Pulmonary artery endothelial cell (primary cell): ENCODE measurements around the gene GPX6. TPM values are rescaled to one million over a fixed set of nuclear protein-coding genes. Genes with fewer than 3 reads are reported as not detected.
"Not testable (repeated sequence)": the region's sequence is repeated elsewhere in the genome, so short reads cannot be mapped to it uniquely, and the experiment has no call there.

Experiments
- DNase-seq: peaks from one replicate; pipeline ENCODE4 v3.0.0-alpha.2; 2011; ENCODE audit warnings: low read depth, low spot score
- total RNA-seq: library from RNA; depleted of rRNA; stranded (reverse); fragments of >200 nt; gene quantifications from 2 replicates; pipeline ENCODE4 v1.2.3, GENCODE V29; 2014

Gene GPX6, protein sequence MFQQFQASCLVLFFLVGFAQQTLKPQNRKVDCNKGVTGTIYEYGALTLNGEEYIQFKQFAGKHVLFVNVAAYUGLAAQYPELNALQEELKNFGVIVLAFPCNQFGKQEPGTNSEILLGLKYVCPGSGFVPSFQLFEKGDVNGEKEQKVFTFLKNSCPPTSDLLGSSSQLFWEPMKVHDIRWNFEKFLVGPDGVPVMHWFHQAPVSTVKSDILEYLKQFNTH
- not detected in 2 replicates for total RNA-seq

DNA sequence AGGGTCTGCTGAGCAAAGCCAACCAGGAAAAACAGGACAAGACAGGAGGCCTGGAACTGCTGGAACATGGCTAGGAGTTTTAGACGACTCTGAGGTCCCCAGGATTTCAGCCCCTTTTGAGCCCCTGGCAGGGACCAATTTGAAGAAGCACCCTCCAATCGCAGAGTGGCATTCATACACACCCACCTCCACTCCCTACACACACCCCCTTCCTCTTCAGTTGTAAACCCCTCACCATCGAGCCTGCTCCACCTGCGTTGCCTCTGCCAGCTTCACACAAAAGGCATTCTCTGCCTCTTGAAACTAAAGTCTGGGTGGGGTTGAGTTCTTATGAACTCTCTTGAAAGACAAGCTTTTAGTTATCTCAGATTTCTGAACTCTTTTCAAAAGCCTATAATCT lies at the start of gene GPX6:
TSS of gene GPX6 (minus strand) at position 118 of the 400 bp plus-strand sequence. CDS start at position 68, 50 bp downstream.
- no peak for DNase-seq

DNA sequence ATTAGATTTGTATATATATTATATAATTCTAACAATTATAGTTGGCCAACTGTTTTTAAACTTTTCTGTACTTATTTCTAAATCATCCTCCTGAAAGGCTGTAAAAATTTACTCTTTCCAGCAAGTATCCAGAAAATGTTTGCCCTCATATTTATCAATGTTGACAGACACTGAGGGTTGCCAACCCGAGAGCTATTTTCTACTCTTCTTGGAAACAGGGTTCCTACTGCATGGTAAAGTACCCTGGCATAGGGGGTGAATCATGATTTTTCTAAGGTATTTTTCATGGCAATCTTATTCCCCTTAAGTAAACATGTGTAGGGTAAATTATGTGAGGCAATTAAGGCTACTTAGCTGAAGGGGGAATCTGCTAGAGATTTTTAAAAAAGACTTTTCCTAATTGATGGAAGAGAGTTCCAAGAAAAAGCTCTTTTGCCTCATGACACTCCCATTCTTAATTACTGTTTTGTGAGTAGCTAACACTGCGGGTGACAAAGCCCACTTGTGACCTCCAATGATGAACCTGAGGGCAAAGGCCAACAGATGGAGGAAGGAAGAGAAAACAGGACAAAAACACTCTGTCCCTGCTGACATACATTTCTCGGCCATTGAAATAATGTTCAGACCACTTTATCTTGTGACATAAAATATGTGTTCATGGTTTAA lies 48.0 kb upstream of the GPX6 start:
- no peak for DNase-seq

DNA sequence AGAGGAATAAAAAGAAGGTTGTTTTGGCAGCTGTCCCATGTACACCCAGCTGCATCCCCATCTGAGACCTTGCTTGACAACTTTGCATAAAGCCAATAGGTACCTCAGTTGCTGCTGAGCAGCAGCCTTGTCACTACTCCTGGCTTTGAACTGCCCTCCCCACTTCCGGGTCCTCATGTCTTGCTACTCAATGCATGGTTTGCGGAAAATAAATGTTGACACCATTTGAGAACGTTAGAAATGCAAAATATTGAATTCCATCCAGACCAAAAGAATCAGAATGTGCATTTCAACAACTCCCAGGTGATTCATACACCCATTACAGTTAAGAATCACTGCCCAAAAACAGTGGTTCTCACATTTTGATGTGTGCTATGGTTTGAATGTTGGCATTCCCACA lies 43.0 kb upstream of the GPX6 start:
- DNase-seq = no peak

DNA sequence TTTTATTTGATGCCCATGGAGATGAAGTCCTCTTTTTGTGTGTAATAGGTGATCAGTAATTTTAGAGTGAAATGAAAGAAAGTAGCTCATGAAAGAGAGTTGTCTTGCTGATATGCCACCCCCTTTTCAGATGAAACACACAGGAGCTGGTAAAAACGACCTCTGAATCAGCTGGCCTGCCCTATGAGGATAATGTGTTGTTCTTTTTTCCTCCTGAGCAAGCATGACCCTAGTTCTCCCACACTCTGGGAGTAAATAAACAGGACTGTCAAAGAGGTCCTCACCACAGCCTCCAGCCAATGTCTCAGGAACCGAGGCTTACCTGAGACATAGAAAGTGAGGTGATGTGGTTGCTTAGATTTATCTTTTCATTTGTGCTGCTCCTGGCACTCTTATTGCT lies 39.5 kb upstream of the GPX6 start:
- no peak for DNase-seq

DNA sequence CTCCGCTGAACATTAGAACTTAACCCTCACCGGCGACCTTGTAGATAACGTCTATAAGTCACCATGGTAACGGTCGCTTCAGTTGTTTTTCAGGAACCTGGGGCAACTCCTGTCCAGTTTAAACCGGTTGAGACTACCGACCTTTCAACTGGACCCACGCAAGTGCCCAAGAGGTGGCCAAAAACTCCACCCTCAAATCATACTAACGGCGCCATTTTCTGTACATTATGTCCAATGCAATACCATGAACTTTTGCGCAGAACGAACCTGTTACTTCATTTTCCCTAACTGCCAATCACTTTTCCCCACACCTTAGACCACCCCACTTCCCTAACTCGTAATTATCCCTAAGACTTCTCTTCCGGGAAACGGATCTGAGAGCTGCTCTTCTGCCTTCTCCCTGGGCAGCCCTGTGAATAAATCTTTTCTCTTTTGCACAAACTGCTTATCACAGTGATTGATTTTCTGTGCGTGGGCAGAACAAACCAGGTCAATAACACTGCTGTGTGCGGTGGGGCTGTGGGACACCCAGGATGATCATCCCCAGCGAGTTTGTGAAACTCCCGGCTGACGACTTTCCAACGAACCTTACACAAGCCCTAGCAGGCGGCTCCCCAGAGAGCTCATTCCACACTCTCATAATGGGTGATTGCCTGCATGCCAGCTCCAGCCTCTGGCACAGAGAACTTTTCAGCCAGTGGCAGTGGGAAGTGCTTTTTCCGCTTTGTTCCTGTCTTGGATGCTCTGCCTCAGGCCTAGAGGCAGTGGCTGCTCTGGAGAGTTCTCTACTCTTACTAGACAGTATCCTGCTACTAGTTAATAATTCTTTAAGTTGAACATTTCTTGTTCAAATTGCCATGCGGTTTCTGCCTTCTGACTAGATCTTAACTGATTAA lies 38.6 kb upstream of the GPX6 start:
- no peak for DNase-seq

DNA sequence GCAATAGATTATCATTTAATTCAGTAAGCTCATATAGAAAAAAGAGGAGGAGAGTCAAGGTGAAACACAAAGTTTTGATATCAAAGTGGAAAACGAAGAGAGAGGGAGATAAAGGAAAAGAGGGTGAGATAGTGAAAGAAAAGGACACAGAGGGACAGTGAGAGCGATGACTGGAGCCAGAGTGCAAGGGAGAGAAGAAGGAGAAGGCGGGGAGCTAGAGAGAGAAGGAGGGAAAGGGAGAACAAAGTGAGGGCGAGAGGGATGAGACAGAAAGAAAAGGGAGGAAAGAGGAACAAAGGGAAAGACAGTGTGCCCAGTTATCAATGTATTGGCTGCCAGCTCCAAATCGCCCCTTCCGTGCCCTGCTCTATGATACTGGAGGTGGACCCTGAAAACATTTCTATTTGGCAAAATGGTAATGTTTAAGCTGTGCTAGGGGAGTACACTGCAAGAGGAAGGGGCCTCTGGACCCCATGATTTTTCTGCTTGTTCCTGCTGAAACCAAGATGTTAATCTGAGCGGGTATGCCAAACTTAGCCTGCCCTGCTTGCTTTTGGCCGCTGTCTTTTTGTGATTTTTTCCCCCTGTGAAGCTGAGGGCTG lies 37.9 kb upstream of the GPX6 start:
- no peak for DNase-seq

DNA sequence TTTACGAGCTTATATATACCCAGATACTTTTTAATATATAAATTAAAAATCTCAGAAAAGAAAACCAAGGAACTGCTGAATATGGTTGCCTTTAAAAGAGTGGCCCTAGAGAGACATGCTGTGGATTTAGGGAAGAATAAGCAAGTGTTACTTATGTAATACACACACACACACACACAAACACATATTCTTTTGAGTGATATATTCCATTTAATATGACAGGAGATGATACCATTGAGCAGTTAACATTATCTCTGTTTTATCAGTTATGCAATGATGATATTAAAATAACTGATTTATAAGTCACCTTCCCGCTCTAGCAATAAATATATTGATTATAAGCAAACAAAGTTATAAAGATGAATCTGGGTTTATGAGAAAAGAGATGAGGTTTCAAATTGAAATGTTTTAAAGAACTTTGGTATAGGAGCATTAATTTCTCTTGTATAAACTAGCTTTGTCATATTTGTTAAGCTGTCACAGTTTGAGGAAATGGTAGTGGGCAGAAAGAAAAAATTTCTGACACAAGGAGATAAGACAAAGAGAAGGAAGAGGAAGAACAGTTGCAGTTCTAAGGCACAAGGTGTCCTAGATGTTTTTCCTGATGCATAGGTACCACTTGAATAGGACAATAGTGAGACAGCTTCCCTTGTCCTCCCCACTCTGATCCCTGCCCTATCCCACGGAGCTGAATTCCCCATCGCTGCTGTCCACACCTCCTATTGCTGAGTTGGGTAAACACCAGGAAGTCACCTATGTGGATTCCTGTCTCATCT lies 36.5 kb upstream of the GPX6 start:
- no peak for DNase-seq

DNA sequence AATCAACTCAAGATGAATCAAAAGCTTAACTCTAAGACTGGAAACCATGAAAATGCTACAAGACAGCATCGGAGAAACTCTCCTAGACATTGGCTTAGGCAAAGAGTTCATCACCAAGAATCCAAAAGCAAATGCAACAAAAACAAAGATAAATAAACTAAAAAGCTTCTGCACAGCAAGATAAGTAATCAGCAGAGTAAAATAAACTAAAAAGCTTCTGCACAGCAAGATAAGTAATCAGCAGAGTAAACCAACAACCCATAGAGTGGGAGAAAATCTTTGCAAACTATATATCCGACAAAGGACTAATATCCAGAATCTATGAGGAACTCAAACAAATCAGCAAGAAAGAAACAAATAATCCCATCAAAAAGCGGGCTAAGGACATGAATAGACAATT lies 31.4 kb upstream of the GPX6 start:
- DNase-seq = not testable (repeated sequence)

DNA sequence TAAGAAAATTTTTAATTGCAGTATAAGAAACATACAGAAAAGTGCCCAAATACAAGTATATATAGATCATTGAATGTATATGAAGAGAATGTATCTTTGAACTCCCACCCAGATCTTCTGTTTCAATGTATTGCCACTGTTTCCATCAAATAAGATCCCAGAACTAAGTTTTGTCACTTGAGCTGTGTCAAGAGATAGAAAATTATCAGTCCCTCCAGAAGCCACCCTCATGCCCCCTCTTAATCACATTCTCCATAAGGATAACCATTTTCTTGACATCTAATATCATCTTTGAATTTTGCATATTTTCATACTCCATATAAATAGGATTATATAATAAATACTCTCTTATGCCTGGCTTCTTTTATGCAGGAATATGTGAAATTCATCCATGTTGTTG lies 30.4 kb upstream of the GPX6 start:
- no peak for DNase-seq

DNA sequence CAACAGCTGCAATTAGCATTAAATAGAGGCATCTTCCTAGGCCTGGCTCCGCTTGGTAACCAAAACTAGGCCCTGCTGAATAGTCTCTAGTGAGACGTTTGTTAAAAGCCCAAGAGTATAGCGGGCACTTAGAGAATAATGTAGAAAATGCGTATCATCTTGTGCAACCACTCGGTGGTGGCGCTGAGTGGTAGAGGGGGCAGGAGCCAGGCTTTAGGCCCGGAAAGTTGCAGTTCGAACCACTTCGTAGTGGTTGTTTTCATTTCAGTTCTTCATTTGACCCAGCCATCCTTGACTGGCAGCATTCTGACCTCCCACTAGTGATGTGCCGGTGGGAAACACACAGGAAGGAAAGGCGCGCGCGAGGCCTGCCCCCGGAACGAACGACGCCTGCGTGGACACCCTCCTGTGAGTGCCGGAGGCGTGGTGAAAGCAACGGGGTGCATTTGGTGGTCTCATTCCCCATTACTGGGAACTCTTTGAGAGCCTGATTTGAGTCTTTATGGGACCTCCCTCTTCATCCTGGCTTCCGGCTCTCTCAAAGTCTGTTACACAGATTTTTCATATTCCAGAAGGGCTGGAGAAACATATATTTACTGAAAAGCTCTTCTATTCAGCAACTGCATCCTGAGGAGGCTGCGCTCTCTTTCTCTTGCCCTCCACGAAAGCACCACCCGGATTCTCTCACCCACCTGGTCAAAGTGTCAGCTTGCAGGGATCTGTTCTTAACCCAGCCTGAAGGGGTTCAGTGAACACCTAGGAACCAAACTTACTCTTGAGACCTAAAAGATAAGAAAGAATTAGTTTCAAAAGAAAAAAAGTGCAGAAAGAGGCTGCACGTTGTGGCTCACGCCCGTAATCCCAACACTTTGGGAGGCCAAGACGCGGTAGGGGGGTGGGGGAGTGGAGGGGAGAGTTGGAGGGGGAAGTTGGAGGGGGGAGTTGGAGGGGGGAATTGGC lies 28.3 kb upstream of the GPX6 start:
- no peak for DNase-seq

DNA sequence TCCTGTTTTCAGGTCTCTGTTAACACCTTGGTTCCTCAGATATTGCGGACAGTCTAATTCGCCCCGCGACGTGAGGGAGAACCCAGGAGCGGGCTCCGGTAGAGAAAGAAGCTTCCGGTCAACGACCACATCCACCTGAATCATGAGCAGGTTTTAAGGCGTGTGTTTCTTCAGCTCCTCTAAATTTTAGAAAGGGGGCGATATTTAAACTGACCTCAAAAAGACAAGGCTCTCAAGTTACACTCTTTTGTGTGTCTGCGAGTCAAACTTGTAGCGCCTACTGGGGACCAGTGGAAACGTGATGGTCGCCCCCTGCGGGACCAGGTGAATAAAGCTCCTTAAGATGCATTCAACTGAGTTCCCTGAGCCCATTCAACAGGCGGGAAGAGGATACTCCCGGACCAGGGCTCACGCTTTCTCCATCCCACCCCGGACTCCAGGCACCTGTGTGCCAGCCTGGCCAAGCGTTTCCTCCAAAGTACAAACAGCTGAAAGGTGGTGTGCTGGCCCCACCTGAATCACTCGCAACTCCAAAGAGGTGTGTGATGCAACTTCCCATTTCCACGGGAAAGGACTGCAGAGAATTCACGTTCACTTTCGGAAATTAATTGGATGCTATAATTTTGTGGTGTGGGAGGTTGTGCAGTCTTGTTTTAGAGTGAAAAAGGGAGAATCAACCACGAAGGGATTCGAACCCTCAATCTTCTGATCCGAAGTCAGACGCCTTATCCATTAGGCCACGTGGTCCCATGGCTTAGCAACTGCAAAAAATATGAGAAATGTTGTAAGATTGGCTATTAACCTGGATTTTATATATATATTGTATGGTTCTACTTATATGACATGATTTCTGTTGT lies 27.1 kb upstream of the GPX6 start:
- no peak for DNase-seq

DNA sequence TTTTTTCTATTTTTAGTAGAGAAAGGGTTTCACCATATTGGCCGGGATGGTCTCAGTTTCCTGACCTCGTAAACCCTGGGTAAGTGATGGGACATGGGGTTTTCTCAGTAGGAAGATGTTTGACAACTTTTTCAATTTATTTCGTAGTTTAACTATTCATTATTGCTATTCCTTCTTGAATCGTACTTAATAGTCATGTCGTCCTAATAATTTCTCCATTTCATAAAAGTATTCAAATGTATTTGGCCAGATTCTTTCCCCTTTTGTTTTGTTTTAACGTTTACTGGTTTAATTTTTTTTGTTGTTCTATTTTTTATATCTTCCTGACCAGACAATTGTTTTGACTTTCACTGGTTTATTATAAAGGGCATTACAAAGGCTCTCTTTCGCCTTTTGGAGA lies 26.4 kb upstream of the GPX6 start:
- DNase-seq = no peak

DNA sequence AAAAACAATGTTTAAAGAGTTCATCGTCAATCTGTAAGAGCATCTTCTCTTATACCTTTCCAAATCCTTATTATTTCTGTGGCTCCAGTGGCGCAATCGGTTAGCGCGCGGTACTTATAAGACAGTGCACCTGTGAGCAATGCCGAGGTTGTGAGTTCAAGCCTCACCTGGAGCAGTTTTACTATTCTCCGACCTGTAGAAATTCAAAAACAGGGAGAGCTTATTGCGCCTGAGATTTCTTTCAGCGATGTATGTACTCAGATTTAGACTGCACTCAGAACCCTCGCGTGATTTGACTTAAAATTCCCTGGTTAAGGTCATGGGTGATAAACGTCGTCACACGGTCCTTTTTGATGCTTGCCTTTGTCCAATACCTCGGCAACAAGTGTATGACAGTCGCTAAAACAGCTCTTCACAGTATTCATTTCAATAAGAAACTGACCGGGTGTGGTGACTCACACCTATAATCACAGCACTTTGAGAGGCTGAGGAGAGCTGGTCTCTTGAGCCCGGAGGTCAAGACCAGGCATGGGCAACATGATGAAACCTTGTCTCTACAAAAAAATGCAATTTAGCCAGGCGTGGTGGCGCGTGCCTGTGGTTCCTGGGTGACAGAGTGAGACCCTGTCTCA lies 22.0 kb upstream of the GPX6 start:
- DNase-seq = no peak

DNA sequence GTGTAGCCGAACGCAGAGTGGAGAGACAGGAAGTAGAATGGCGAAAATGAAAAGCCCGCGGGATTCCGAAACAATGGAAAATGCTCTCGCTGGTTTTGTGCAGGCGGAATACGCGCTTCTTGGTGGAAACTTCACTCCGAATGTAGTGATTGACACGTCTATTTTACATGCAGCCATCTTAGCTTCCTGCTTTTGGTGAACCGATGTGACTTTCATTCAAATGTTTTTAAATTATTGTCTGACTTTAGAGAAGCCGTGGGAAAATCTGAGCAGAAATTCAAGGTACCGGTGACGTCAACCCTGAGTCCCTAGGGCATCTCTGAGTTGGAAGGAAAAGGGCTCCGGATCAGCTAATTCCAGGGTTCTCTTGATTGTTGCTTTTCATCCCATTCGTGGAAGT lies 21.5 kb upstream of the GPX6 start:
- DNase-seq = no peak

DNA sequence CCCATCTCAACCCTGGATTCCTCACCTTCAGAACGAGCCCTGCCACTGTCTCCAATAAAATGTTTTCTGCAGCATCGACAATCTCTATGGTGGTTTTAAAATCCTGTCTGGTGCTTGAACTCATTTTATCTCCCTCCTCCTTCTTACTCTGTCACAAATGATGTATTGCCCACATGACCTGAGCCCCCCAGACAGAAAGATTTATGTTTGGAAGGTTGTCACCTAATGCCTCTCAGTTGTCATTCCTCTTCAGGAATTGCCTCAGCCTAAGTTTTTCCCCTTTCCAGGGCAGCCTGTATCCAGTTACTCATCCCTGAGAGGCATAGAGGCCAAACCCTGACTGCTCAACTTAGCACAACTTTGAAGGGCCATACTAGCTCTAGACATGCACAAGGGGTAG lies 19.3 kb upstream of the GPX6 start:
- DNase-seq = no peak

DNA sequence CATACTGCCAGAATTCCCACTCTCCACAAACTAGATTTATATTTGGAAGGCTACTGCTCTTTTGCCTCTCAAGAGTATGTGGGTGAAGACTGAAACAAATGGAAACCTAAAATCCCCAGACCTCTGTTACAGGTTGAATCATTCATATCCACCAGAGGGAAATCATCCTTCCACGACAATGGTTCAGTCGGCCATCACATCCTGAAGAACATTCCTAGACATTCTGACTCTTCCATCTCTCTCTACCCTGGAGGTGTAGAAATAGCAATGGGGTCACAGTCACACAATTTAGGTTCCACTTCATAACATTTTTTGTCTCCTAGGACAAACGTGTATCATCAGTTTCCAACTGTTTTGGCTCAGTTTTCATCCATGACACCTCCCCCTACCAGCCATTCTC lies 18.7 kb upstream of the GPX6 start:
- no peak for DNase-seq

DNA sequence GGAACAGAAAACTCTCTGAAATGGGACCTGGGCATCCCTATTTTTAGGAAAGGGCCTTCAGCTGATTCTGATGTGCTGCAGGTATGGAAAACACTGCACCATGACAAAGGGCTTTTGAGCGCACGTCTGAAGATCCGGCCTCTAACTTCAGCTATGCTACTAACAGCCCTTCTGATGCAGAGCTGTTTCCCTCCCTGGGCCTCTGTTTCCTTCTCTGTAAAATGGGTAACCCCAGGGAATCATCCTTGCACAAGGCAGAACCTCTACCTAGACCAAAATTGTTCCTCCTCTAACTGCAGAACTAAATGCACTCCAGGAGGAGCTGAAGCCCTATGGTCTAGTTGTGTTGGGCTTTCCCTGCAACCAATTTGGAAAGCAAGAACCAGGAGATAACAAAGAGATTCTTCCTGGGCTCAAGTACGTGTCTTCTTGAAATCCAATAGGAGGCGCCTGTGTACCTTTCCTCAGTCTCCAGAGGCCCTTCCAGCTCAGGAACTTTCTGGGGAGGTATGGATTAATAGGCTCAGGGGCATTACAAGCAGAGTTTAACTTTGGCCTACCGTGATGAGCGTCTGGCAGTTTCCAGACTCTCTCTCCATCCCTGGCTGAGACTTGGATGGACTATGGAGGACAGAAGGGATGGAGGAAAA lies 16.0 kb upstream of the GPX6 start:
- no peak for DNase-seq

DNA sequence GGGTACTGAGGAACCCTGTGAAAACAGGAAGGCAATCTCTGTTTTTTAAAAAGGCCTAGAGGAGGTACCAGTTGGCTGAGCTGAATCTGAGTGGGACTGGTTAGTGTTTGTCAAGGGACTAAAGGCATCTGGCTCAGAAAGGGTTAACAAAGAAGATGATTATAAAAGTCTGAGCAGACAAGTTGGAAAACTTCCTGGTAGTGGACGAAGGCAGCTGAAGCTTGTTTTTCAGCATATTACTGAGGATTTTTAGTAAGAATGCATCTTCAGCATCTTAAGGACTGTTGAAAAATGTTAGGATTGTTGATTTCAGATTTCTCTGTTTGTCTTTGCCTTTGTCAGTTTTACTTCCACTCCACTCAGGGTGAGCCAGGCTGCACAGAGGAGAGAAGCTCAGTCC lies 15.2 kb upstream of the GPX6 start:
- DNase-seq = no peak
